ENCODE results near the gene HSDL2.

The HSDL2 gene

GRCh38 chr9:112489039-112489546, 109.2 kb downstream of the HSDL2 start:
- Histone ChIP-seq H3K4me2 (ENCODE audit: low read length, poor library complexity, severe bottlenecking) (no peak overlapping the region), H2BK5ac (ENCODE audit: low read depth, low read length, poor library complexity, severe bottlenecking) (no peak overlapping the region), H2AK5ac (ENCODE audit: low read length, severe bottlenecking) (no peak overlapping the region), H3K4ac (ENCODE audit: low read depth in 1 of 2, low read length in 2 of 2) (no peak overlapping the region), H3K36me3 (ENCODE audit: control insufficient read depth in 1 of 2, insufficient read depth in 2 of 2, low read depth in 1 of 2, low read length in 2 of 2) (no peaks in the 10 kb centered on the region), H2BK15ac (ENCODE audit: low read depth, poor library complexity, severe bottlenecking) (no peak overlapping the region), H3K27me3 (ENCODE audit: control insufficient read depth in 1 of 2, insufficient read depth in 1 of 2, low read length in 2 of 2) (no peaks in the 10 kb centered on the region), H4K8ac (ENCODE audit: low read length) (no peak overlapping the region), H2AFZ (ENCODE audit: low read depth, low read length) (no peak overlapping the region), H3K4me3 (ENCODE audit: insufficient read depth in 1 of 2, low read depth in 1 of 2, low read length in 2 of 2) (no peak overlapping the region), H4K91ac (ENCODE audit: low read length) (no peak overlapping the region), H3K14ac (ENCODE audit: low read length in 2 of 2) (no peak overlapping the region), H3K9ac (ENCODE audit: low read length) (no peak overlapping the region), H3K9me3 (ENCODE audit: control insufficient read depth, low read length) (peaks cover 6% of the 10 kb centered on the region), H3K18ac (ENCODE audit: low read depth in 1 of 2, low read length in 2 of 2) (no peak overlapping the region), H3K4me1 (ENCODE audit: control insufficient read depth, insufficient read depth, low read depth, low read length) (peaks cover 2% of the 10 kb centered on the region), H3K79me1 (replicated peaks; ENCODE audit: low read length, poor library complexity, severe bottlenecking) (peaks cover 7% of the 10 kb centered on the region), H2BK12ac (ENCODE audit: low read length in 2 of 2) (no peak overlapping the region), H2BK120ac (ENCODE audit: low read depth, low read length) (no peak overlapping the region), H3K27ac (ENCODE audit: low read length, poor library complexity, severe bottlenecking) (no peak overlapping the region), H3K23ac (ENCODE audit: low read length in 2 of 2) (no peak overlapping the region)
- DNase-seq = no peak
- 21% methylated on average over 3 of the region's 5 CpGs for WGBS

GRCh38 chr9:112489876-112490666, 110.2 kb downstream of the HSDL2 start:
- H3K14ac ChIP-seq (ENCODE audit: low read length in 2 of 2) = no peak overlapping the region
- H3K27me3 ChIP-seq (ENCODE audit: control insufficient read depth in 1 of 2, insufficient read depth in 1 of 2, low read length in 2 of 2) = no peaks in the 10 kb centered on the region
- no peak overlapping the region for H2BK120ac ChIP-seq (ENCODE audit: low read depth, low read length)
- no peak overlapping the region for H2BK5ac ChIP-seq (ENCODE audit: low read depth, low read length, poor library complexity, severe bottlenecking)
- no peak overlapping the region for H3K27ac ChIP-seq (ENCODE audit: low read length, poor library complexity, severe bottlenecking)
- H3K4me2 ChIP-seq (ENCODE audit: low read length, poor library complexity, severe bottlenecking) = no peak overlapping the region
- 79% methylated on average over 3 of the region's 4 CpGs for WGBS
- H4K8ac ChIP-seq (ENCODE audit: low read length) = no peak overlapping the region
- no peak overlapping the region for H3K4me3 ChIP-seq (ENCODE audit: insufficient read depth in 1 of 2, low read depth in 1 of 2, low read length in 2 of 2)
- no peak overlapping the region for H2AK5ac ChIP-seq (ENCODE audit: low read length, severe bottlenecking)
- H3K4me1 ChIP-seq (ENCODE audit: control insufficient read depth, insufficient read depth, low read depth, low read length) = peaks cover 2% of the 10 kb centered on the region
- no peak overlapping the region for H3K18ac ChIP-seq (ENCODE audit: low read depth in 1 of 2, low read length in 2 of 2)
- no peak overlapping the region for H3K4ac ChIP-seq (ENCODE audit: low read depth in 1 of 2, low read length in 2 of 2)
- no peak overlapping the region for H3K23ac ChIP-seq (ENCODE audit: low read length in 2 of 2)
- no peak for DNase-seq
- H3K79me1 ChIP-seq (replicated peaks; ENCODE audit: low read length, poor library complexity, severe bottlenecking) = peaks cover 12% of the 10 kb centered on the region
- H3K9me3 ChIP-seq (ENCODE audit: control insufficient read depth, low read length) = peaks cover 14% of the 10 kb centered on the region
- peaks cover 0 to 3% of the 10 kb centered on the region in 2 experiments for H3K36me3 ChIP-seq (ENCODE audit: control insufficient read depth in 1 of 2, insufficient read depth in 2 of 2, low read depth in 1 of 2, low read length in 2 of 2)
- H2AFZ ChIP-seq (ENCODE audit: low read depth, low read length) = no peak overlapping the region
- H3K9ac ChIP-seq (ENCODE audit: low read length) = no peak overlapping the region
- H2BK15ac ChIP-seq (ENCODE audit: low read depth, poor library complexity, severe bottlenecking) = no peak overlapping the region
- no peak overlapping the region for H4K91ac ChIP-seq (ENCODE audit: low read length)
- no peak overlapping the region for H2BK12ac ChIP-seq (ENCODE audit: low read length in 2 of 2)

- Histone ChIP-seq H3K4ac (ENCODE audit: low read depth in 1 of 2, low read length in 2 of 2) (no peak overlapping the region), H2BK12ac (ENCODE audit: low read length in 2 of 2) (no peak overlapping the region), H3K27ac (ENCODE audit: low read length, poor library complexity, severe bottlenecking) (peak overlapping the region; percentile 49), H3K14ac (ENCODE audit: low read length in 2 of 2) (no peak overlapping the region), H4K91ac (ENCODE audit: low read length) (no peak overlapping the region), H2BK5ac (ENCODE audit: low read depth, low read length, poor library complexity, severe bottlenecking) (no peak overlapping the region), H2AK5ac (ENCODE audit: low read length, severe bottlenecking) (no peak overlapping the region), H3K4me2 (ENCODE audit: low read length, poor library complexity, severe bottlenecking) (no peak overlapping the region), H3K18ac (ENCODE audit: low read depth in 1 of 2, low read length in 2 of 2) (no peak overlapping the region), H3K9me3 (ENCODE audit: control insufficient read depth, low read length) (peaks cover 23% of the 10 kb centered on the region), H3K9ac (ENCODE audit: low read length) (no peak overlapping the region), H3K36me3 (ENCODE audit: control insufficient read depth in 1 of 2, insufficient read depth in 2 of 2, low read depth in 1 of 2, low read length in 2 of 2) (peaks cover 0 to 5% of the 10 kb centered on the region in 2 experiments), H2BK120ac (ENCODE audit: low read depth, low read length) (no peak overlapping the region), H3K27me3 (ENCODE audit: control insufficient read depth in 1 of 2, insufficient read depth in 1 of 2, low read length in 2 of 2) (no peaks in the 10 kb centered on the region), H3K4me3 (ENCODE audit: insufficient read depth in 1 of 2, low read depth in 1 of 2, low read length in 2 of 2) (no peak overlapping the region), H3K23ac (ENCODE audit: low read length in 2 of 2) (no peak overlapping the region), H3K79me1 (replicated peaks; ENCODE audit: low read length, poor library complexity, severe bottlenecking) (peaks cover 21% of the 10 kb centered on the region), H2AFZ (ENCODE audit: low read depth, low read length) (no peak overlapping the region), H3K4me1 (ENCODE audit: control insufficient read depth, insufficient read depth, low read depth, low read length) (no peaks in the 10 kb centered on the region), H4K8ac (ENCODE audit: low read length) (no peak overlapping the region), H2BK15ac (ENCODE audit: low read depth, poor library complexity, severe bottlenecking) (no peak overlapping the region)
- DNase-seq = no peak
- WGBS = 100% methylated on average over 1 of the region's 1 CpG
Measured at GRCh38 chr9:112493393-112494137, 113.7 kb downstream of the HSDL2 start.

- H3K18ac ChIP-seq (ENCODE audit: low read depth in 1 of 2, low read length in 2 of 2) = no peak overlapping the region
- H3K23ac ChIP-seq (ENCODE audit: low read length in 2 of 2) = no peak overlapping the region
- no peak overlapping the region for H3K9ac ChIP-seq (ENCODE audit: low read length)
- H3K4me2 ChIP-seq (ENCODE audit: low read length, poor library complexity, severe bottlenecking) = no peak overlapping the region
- no peak overlapping the region for H2BK120ac ChIP-seq (ENCODE audit: low read depth, low read length)
- 90% methylated on average over 1 of the region's 1 CpG for WGBS
- H3K27ac ChIP-seq (ENCODE audit: low read length, poor library complexity, severe bottlenecking) = no peak overlapping the region
- H3K4ac ChIP-seq (ENCODE audit: low read depth in 1 of 2, low read length in 2 of 2) = no peak overlapping the region
- no peak overlapping the region for H2AFZ ChIP-seq (ENCODE audit: low read depth, low read length)
- H2BK12ac ChIP-seq (ENCODE audit: low read length in 2 of 2) = no peak overlapping the region
- H4K91ac ChIP-seq (ENCODE audit: low read length) = no peak overlapping the region
- no peak overlapping the region for H4K8ac ChIP-seq (ENCODE audit: low read length)
- no peaks in the 10 kb centered on the region for H3K27me3 ChIP-seq (ENCODE audit: control insufficient read depth in 1 of 2, insufficient read depth in 1 of 2, low read length in 2 of 2)
- H3K4me1 ChIP-seq (ENCODE audit: control insufficient read depth, insufficient read depth, low read depth, low read length) = no peaks in the 10 kb centered on the region
- H2BK5ac ChIP-seq (ENCODE audit: low read depth, low read length, poor library complexity, severe bottlenecking) = no peak overlapping the region
- peaks cover 0 to 5% of the 10 kb centered on the region in 2 experiments for H3K36me3 ChIP-seq (ENCODE audit: control insufficient read depth in 1 of 2, insufficient read depth in 2 of 2, low read depth in 1 of 2, low read length in 2 of 2)
- H3K9me3 ChIP-seq (ENCODE audit: control insufficient read depth, low read length) = peaks cover 23% of the 10 kb centered on the region
- peaks cover 21% of the 10 kb centered on the region for H3K79me1 ChIP-seq (replicated peaks; ENCODE audit: low read length, poor library complexity, severe bottlenecking)
- no peak overlapping the region for H3K4me3 ChIP-seq (ENCODE audit: insufficient read depth in 1 of 2, low read depth in 1 of 2, low read length in 2 of 2)
- DNase-seq = no peak
- no peak overlapping the region for H2AK5ac ChIP-seq (ENCODE audit: low read length, severe bottlenecking)
- no peak overlapping the region for H3K14ac ChIP-seq (ENCODE audit: low read length in 2 of 2)
- no peak overlapping the region for H2BK15ac ChIP-seq (ENCODE audit: low read depth, poor library complexity, severe bottlenecking)
Measured at GRCh38 chr9:112494153-112494552, 114.2 kb downstream of the HSDL2 start.
